Measurements from ENCODE around the gene SMYD3. TPM values are rescaled to one million over a fixed set of nuclear protein-coding genes. Genes with fewer than 3 reads are reported as not detected.

SMYD3 gene
- total RNA-seq, 1 experiment from 2014 or later: 17.4 TPM

DNA sequence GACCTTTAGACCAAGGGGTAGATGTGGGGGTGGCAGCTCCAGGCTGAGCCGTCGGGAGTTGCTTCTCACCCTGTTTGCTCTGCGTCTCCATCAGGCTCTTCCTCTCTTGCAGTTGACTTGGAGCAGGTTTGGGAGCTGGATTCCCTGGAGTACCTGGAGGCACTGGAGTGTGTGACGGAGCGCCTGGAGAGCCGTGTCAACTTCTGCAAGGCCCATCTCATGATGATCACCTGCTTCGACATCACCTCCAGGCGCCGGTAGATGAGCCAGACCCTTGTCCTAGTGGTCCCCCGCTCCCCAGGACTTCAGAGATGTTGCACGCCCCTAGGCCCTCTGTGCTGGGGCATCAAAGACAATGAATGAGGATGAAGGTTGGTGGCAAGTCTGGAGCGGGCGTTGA is 804.7 kb downstream of the SMYD3 start:
- ATAC-seq: no peak
- H3K27me3 ChIP-seq (ENCODE audit: control insufficient read depth, insufficient read depth, low read length): no peaks in the 10 kb centered on the region; the same call in 1 of the 2 replicates
- no peak overlapping the region for H3K4me3 ChIP-seq (ENCODE audit: low read depth in 2 of 2, low read length in 2 of 2)
- no peaks in the 10 kb centered on the region for H3K9me3 ChIP-seq (ENCODE audit: control insufficient read depth, insufficient read depth, low read depth, low read length)
- CTCF ChIA-PET: no interaction called here
- in situ Hi-C loops (cut with HindIII; ENCODE audit: low pct_unique_long_range_greater_than_20kb, low sequenced_read_pairs) (no loop called here), intact Hi-C loops (cut with micrococcal nuclease; ENCODE audit: unreplicated experiment) (no loop called here)
- no peaks in the 10 kb centered on the region for H3K4me1 ChIP-seq (ENCODE audit: control insufficient read depth, insufficient read depth, low read length)
- no TSS peak for BruUV-seq (replicated peaks)
- no peak for DNase-seq (ENCODE audit: low read depth, low spot score)
- no peak overlapping the region for H3K27ac ChIP-seq (ENCODE audit: low read length)
- POLR2A ChIA-PET: no interaction called here
- TF ChIP-seq, protein P1, sequence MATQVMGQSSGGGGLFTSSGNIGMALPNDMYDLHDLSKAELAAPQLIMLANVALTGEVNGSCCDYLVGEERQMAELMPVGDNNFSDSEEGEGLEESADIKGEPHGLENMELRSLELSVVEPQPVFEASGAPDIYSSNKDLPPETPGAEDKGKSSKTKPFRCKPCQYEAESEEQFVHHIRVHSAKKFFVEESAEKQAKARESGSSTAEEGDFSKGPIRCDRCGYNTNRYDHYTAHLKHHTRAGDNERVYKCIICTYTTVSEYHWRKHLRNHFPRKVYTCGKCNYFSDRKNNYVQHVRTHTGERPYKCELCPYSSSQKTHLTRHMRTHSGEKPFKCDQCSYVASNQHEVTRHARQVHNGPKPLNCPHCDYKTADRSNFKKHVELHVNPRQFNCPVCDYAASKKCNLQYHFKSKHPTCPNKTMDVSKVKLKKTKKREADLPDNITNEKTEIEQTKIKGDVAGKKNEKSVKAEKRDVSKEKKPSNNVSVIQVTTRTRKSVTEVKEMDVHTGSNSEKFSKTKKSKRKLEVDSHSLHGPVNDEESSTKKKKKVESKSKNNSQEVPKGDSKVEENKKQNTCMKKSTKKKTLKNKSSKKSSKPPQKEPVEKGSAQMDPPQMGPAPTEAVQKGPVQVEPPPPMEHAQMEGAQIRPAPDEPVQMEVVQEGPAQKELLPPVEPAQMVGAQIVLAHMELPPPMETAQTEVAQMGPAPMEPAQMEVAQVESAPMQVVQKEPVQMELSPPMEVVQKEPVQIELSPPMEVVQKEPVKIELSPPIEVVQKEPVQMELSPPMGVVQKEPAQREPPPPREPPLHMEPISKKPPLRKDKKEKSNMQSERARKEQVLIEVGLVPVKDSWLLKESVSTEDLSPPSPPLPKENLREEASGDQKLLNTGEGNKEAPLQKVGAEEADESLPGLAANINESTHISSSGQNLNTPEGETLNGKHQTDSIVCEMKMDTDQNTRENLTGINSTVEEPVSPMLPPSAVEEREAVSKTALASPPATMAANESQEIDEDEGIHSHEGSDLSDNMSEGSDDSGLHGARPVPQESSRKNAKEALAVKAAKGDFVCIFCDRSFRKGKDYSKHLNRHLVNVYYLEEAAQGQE (IDR thresholded peaks at IDR 0.05; ENCODE audit: insufficient read depth in 1 of 2, low read depth in 2 of 2, low read length in 1 of 2): no peak
- H3K36me3 ChIP-seq (ENCODE audit: control insufficient read depth, insufficient read depth, low read length): no peaks in the 10 kb centered on the region

DNA sequence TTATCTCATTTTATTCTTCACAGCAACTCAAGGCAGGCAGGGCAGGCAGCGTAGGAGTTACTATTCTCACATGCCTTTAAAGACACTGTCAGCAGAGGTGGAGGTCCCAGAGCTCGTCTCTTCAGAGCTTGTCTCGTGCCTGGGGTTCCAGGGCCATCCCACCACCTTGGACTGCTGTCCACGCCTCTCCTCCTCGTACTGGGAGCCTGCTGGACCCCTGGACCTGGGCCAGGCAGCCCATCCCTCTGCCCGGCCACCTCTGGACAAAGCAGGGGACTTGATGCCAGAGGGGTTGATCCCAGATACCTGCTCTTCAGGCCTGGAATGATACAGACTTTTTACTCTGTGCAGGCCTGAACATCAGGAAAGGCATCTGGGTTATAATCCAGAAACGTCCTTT is 805.4 kb downstream of the SMYD3 start:
- no peak for ATAC-seq
- Histone ChIP-seq H3K4me1 (ENCODE audit: control insufficient read depth, insufficient read depth, low read length) (no peaks in the 10 kb centered on the region), H3K27me3 (ENCODE audit: control insufficient read depth, insufficient read depth, low read length) (no peaks in the 10 kb centered on the region; the same call in 1 of the 2 replicates), H3K36me3 (ENCODE audit: control insufficient read depth, insufficient read depth, low read length) (no peaks in the 10 kb centered on the region), H3K27ac (ENCODE audit: low read length) (no peak overlapping the region), H3K9me3 (ENCODE audit: control insufficient read depth, insufficient read depth, low read depth, low read length) (no peaks in the 10 kb centered on the region), H3K4me3 (ENCODE audit: low read depth in 2 of 2, low read length in 2 of 2) (no peak overlapping the region)
- ChIA-PET CTCF (no interaction called here), POLR2A (no interaction called here)
- intact Hi-C loops (cut with micrococcal nuclease; ENCODE audit: unreplicated experiment): no loop called here
- DNase-seq (ENCODE audit: low read depth, low spot score): no peak
- in situ Hi-C loops (cut with HindIII; ENCODE audit: low pct_unique_long_range_greater_than_20kb, low sequenced_read_pairs): no loop called here
- TF ChIP-seq POLR2AphosphoS5 (IDR thresholded peaks at IDR 0.05; ENCODE audit: low read depth, low read length) (no peak), TCF7L2 (IDR thresholded peaks at IDR 0.05; ENCODE audit: low read depth, low read length) (no peak), SIN3A (IDR thresholded peaks at IDR 0.05; ENCODE audit: borderline replicate concordance, insufficient read depth, low read depth, low read length) (no peak)
- TF ChIP-seq, protein P1 (IDR thresholded peaks at IDR 0.05; ENCODE audit: insufficient read depth in 1 of 2, low read depth in 2 of 2, low read length in 1 of 2): no peak
- TF ChIP-seq, protein P2, sequence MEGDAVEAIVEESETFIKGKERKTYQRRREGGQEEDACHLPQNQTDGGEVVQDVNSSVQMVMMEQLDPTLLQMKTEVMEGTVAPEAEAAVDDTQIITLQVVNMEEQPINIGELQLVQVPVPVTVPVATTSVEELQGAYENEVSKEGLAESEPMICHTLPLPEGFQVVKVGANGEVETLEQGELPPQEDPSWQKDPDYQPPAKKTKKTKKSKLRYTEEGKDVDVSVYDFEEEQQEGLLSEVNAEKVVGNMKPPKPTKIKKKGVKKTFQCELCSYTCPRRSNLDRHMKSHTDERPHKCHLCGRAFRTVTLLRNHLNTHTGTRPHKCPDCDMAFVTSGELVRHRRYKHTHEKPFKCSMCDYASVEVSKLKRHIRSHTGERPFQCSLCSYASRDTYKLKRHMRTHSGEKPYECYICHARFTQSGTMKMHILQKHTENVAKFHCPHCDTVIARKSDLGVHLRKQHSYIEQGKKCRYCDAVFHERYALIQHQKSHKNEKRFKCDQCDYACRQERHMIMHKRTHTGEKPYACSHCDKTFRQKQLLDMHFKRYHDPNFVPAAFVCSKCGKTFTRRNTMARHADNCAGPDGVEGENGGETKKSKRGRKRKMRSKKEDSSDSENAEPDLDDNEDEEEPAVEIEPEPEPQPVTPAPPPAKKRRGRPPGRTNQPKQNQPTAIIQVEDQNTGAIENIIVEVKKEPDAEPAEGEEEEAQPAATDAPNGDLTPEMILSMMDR (IDR thresholded peaks at IDR 0.05): no peak
- no TSS peak for BruUV-seq (replicated peaks)

Measured in Panc1 (cell line).